Measurements from ENCODE around the gene LIFR.

LIFR gene

GRCh38 chr5:38546691-38547146 lies 9.7 kb downstream of the LIFR start:
- peaks cover 26% of the 10 kb centered on the region for H3K4me1 ChIP-seq (ENCODE audit: control insufficient read depth, insufficient read depth, low read length)
- no peaks in the 10 kb centered on the region for H3K9me3 ChIP-seq (ENCODE audit: control insufficient read depth, insufficient read depth, low read depth, low read length)
- H3K36me3 ChIP-seq (ENCODE audit: control insufficient read depth in 2 of 2, insufficient read depth in 1 of 2, low read length in 2 of 2), result no peaks in the 10 kb centered on the region
- POLR2A ChIA-PET, result no interaction called here
- TF ChIP-seq ZNF18 (tag by site-specific recombination; IDR thresholded peaks at IDR 0.05) (no peak), ZNF19 (tag by site-specific recombination; IDR thresholded peaks at IDR 0.05; ENCODE audit: low read depth) (no peak)
- TF ChIP-seq, protein P1, sequence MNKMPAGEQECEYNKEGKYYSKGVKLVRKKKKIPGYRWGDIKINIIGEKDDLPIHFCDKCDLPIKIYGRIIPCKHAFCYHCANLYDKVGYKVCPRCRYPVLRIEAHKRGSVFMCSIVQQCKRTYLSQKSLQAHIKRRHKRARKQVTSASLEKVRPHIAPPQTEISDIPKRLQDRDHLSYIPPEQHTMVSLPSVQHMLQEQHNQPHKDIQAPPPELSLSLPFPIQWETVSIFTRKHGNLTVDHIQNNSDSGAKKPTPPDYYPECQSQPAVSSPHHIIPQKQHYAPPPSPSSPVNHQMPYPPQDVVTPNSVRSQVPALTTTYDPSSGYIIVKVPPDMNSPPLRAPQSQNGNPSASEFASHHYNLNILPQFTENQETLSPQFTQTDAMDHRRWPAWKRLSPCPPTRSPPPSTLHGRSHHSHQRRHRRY (tag by site-specific recombination; IDR thresholded peaks at IDR 0.05), result no peak
- CTCF ChIA-PET, result interaction anchor here (0.6 to 2.8 kb wide), 4 partner anchors 9 to 593 kb away, joined by 3 to 15 read pairs (median 5); partner anchors contain the start of gene LIFR
- no peak overlapping the region for H3K27ac ChIP-seq (ENCODE audit: extremely low read depth, low read depth, low read length)
- H3K4me3 ChIP-seq (ENCODE audit: low read depth, low read length), result no peak overlapping the region

DNA sequence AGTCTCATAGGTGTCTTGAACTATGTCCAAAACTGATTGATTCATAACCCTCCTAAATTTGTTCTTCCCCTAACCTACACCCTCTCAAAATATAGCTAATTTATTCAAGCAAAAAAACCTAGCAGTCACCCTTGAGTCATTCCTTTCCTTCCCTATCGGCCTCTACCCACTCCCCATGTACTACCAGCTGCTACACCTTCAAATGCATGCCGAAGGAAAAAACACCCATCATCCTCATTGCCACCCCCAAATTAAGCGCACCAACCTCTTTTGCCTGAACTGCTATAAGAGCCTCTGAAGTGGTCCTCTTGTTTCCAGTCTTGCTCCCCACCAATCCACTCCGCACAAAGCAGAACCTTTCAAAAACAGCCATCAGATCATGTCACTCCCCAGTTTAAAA lies 12.6 kb downstream of the LIFR start:
- Histone ChIP-seq H3K9me3 (ENCODE audit: control insufficient read depth, insufficient read depth, low read depth, low read length) (no peaks in the 10 kb centered on the region), H3K27ac (ENCODE audit: extremely low read depth, low read depth, low read length) (no peak overlapping the region), H3K4me1 (ENCODE audit: control insufficient read depth, insufficient read depth, low read length) (peaks cover 31% of the 10 kb centered on the region), H3K4me3 (ENCODE audit: low read depth, low read length) (no peak overlapping the region), H3K36me3 (ENCODE audit: control insufficient read depth in 2 of 2, insufficient read depth in 1 of 2, low read length in 2 of 2) (no peaks in the 10 kb centered on the region)
- POLR2A ChIA-PET, result interaction anchor here (0.7 kb wide), 1 partner anchor 220 kb away, joined by 3 read pairs; no protein-coding TSS in a partner anchor
- CTCF ChIA-PET, result no interaction called here
- TF ChIP-seq REST (tag by site-specific recombination; IDR thresholded peaks at IDR 0.05) (no peak), ZNF121 (tag by site-specific recombination; IDR thresholded peaks at IDR 0.05) (no peak), KLF10 (tag by site-specific recombination; IDR thresholded peaks at IDR 0.05) (no peak), ZNF404 (tag by site-specific recombination; IDR thresholded peaks at IDR 0.05) (no peak), ZNF184 (tag by site-specific recombination; IDR thresholded peaks at IDR 0.05) (no peak), ZBTB8A (tag by site-specific recombination; IDR thresholded peaks at IDR 0.05) (no peak), ZNF514 (tag by site-specific recombination; IDR thresholded peaks at IDR 0.05) (no peak), SETDB1 (IDR thresholded peaks at IDR 0.05; ENCODE audit: insufficient read length, low read length) (no peak), ZNF221 (tag by site-specific recombination; IDR thresholded peaks at IDR 0.05; ENCODE audit: borderline replicate concordance) (no peak), ZNF639 (tag by site-specific recombination; IDR thresholded peaks at IDR 0.05) (no peak), PRDM1 (tag by site-specific recombination; IDR thresholded peaks at IDR 0.05) (no peak), ZBTB10 (tag by site-specific recombination; IDR thresholded peaks at IDR 0.05) (no peak), RBAK (tag by site-specific recombination; IDR thresholded peaks at IDR 0.05) (no peak)
